ENCODE measurements around the gene RBM6. TPM values are rescaled to one million over a fixed set of nuclear protein-coding genes. Genes with fewer than 3 reads are reported as not detected.

The RBM6 gene
- total RNA-seq, 1 experiment from 2014 or later = 118 TPM

GRCh38 chr3:49955636-49956035, 15.7 kb downstream of the RBM6 start:
- ChIA-PET CTCF (interaction anchor here (1.2 kb wide), 1 partner anchor 115 kb away, joined by 3 read pairs; no protein-coding TSS in a partner anchor), POLR2A (interaction anchor here (0.6 kb wide), 2 partner anchors 12 to 24 kb away, joined by 3 read pairs; no protein-coding TSS in a partner anchor)
- Mint-ChIP-seq H3K36me3 (peaks cover 3% of the 10 kb centered on the region; the same call in 1 of the 2 replicates), H3K4me1 (no peaks in the 10 kb centered on the region), H3K27me3 (ENCODE audit: low read depth) (no peaks in the 10 kb centered on the region), H3K27ac (no peak overlapping the region; the same call in 1 of the 2 replicates), H3K4me3 (no peak overlapping the region), H3K9me3 (0 out of 2 replicates have a peak, but pooled peaks cover 3% of the 10 kb centered on the region)
- ATAC-seq = no peak
- no peak for DNase-seq (ENCODE audit: low spot score)
- TF ChIP-seq ZNF425 (CRISPR knock-in tag; conservative IDR thresholded peaks at IDR 0.05) = no peak
- no peak for TF ChIP-seq TEAD1 (CRISPR knock-in tag; IDR thresholded peaks at IDR 0.05)
- TF ChIP-seq KAT7 (CRISPR knock-in tag; IDR thresholded peaks at IDR 0.05; ENCODE audit: borderline replicate concordance) = no peak
- no peak for TF ChIP-seq GRHL2 (CRISPR knock-in tag; IDR thresholded peaks at IDR 0.05; ENCODE audit: insufficient replicate concordance, severe bottlenecking)
- TF ChIP-seq OVOL2 (CRISPR knock-in tag; IDR thresholded peaks at IDR 0.05; ENCODE audit: borderline replicate concordance) = no peak
- no peak for TF ChIP-seq ZNF416 (CRISPR knock-in tag; IDR thresholded peaks at IDR 0.05)
- TF ChIP-seq GABPB1 (CRISPR knock-in tag; IDR thresholded peaks at IDR 0.05) = no peak
- TF ChIP-seq, protein P1, sequence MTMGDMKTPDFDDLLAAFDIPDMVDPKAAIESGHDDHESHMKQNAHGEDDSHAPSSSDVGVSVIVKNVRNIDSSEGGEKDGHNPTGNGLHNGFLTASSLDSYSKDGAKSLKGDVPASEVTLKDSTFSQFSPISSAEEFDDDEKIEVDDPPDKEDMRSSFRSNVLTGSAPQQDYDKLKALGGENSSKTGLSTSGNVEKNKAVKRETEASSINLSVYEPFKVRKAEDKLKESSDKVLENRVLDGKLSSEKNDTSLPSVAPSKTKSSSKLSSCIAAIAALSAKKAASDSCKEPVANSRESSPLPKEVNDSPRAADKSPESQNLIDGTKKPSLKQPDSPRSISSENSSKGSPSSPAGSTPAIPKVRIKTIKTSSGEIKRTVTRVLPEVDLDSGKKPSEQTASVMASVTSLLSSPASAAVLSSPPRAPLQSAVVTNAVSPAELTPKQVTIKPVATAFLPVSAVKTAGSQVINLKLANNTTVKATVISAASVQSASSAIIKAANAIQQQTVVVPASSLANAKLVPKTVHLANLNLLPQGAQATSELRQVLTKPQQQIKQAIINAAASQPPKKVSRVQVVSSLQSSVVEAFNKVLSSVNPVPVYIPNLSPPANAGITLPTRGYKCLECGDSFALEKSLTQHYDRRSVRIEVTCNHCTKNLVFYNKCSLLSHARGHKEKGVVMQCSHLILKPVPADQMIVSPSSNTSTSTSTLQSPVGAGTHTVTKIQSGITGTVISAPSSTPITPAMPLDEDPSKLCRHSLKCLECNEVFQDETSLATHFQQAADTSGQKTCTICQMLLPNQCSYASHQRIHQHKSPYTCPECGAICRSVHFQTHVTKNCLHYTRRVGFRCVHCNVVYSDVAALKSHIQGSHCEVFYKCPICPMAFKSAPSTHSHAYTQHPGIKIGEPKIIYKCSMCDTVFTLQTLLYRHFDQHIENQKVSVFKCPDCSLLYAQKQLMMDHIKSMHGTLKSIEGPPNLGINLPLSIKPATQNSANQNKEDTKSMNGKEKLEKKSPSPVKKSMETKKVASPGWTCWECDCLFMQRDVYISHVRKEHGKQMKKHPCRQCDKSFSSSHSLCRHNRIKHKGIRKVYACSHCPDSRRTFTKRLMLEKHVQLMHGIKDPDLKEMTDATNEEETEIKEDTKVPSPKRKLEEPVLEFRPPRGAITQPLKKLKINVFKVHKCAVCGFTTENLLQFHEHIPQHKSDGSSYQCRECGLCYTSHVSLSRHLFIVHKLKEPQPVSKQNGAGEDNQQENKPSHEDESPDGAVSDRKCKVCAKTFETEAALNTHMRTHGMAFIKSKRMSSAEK (CRISPR knock-in tag; IDR thresholded peaks at IDR 0.05; ENCODE audit: borderline replicate concordance) = no peak
- no peak for TF ChIP-seq IRF2 (CRISPR knock-in tag; IDR thresholded peaks at IDR 0.05; ENCODE audit: borderline replicate concordance, low read depth)
- no peak for TF ChIP-seq ZNF232 (CRISPR knock-in tag; IDR thresholded peaks at IDR 0.05)
- no peak for TF ChIP-seq RELA (CRISPR knock-in tag; IDR thresholded peaks at IDR 0.05; ENCODE audit: borderline replicate concordance)
- no peak for TF ChIP-seq TCF7 (CRISPR knock-in tag; IDR thresholded peaks at IDR 0.05; ENCODE audit: low read depth)
- no peak for TF ChIP-seq ATF2 (CRISPR knock-in tag; IDR thresholded peaks at IDR 0.05; ENCODE audit: borderline replicate concordance, low read depth)
- no peak for TF ChIP-seq NFATC4 (CRISPR knock-in tag; IDR thresholded peaks at IDR 0.05)
- TF ChIP-seq, protein P2, sequence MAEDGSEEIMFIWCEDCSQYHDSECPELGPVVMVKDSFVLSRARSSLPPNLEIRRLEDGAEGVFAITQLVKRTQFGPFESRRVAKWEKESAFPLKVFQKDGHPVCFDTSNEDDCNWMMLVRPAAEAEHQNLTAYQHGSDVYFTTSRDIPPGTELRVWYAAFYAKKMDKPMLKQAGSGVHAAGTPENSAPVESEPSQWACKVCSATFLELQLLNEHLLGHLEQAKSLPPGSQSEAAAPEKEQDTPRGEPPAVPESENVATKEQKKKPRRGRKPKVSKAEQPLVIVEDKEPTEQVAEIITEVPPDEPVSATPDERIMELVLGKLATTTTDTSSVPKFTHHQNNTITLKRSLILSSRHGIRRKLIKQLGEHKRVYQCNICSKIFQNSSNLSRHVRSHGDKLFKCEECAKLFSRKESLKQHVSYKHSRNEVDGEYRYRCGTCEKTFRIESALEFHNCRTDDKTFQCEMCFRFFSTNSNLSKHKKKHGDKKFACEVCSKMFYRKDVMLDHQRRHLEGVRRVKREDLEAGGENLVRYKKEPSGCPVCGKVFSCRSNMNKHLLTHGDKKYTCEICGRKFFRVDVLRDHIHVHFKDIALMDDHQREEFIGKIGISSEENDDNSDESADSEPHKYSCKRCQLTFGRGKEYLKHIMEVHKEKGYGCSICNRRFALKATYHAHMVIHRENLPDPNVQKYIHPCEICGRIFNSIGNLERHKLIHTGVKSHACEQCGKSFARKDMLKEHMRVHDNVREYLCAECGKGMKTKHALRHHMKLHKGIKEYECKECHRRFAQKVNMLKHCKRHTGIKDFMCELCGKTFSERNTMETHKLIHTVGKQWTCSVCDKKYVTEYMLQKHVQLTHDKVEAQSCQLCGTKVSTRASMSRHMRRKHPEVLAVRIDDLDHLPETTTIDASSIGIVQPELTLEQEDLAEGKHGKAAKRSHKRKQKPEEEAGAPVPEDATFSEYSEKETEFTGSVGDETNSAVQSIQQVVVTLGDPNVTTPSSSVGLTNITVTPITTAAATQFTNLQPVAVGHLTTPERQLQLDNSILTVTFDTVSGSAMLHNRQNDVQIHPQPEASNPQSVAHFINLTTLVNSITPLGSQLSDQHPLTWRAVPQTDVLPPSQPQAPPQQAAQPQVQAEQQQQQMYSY (CRISPR knock-in tag; IDR thresholded peaks at IDR 0.05) = no peak
- no peak for TF ChIP-seq FOXK1 (CRISPR knock-in tag; IDR thresholded peaks at IDR 0.05)
- TF ChIP-seq ZNF671 (CRISPR knock-in tag; IDR thresholded peaks at IDR 0.05) = no peak
